Activated T-cell treated with anti-CD3 and anti-CD28 coated beads for 4 hours (primary cell): ENCODE results near the gene ALOX5AP.

Experiments
- DNase-seq: peaks from one replicate; pipeline ENCODE4 v3.0.0-alpha.2; 2020

ALOX5AP gene

GRCh38 chr13:30802953-30803478, 67.7 kb downstream of the ALOX5AP start:
- peak; percentile 76 for DNase-seq

- no peak for DNase-seq
Measured at GRCh38 chr13:30803749-30804148, 68.4 kb downstream of the ALOX5AP start.

DNA sequence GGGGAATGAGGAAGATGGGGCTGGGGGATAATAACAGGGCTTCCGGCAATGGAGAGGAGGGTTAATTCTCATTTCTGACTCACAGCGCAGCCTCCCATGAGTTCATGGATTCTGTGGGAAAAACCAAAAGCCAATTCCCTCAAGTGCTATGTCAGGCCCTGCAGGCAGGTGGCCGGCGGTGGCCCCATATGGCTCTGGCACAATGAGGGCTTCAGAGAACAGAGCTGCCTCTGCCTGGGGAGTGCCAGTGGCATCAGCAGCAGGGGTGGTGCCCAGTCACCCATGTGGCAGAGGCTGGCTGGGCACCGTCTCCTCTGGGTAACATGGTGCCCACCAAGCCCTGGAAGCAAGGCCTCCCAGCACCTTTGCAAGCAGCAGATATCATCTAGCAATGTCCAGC, 69.1 kb downstream of the ALOX5AP start:
- DNase-seq: no peak

DNA sequence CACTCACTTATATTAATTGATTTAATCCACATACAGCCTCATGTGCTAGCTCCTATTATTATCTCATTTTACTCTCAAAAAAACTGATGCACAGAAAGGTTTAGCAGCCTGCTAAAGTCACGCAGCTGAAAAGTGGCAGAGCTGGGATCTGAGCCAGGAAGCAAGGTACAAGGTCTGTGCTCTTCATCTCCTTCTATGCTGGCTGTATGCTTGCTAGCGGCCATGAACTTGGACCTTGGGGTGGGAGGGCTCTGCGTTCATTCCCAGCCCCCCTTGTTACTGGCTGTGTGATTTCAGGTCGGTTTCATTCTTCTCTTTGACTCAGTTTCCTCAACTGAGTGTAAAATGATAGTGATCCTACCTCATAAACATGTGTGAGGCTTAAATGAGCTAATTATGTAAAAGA, 69.8 kb downstream of the ALOX5AP start:
- no peak for DNase-seq

- no peak for DNase-seq
Measured at GRCh38 chr13:30805603-30806011, 70.3 kb downstream of the ALOX5AP start.

GRCh38 chr13:30806784-30807183, 71.4 kb downstream of the ALOX5AP start:
- DNase-seq: no peak

DNA sequence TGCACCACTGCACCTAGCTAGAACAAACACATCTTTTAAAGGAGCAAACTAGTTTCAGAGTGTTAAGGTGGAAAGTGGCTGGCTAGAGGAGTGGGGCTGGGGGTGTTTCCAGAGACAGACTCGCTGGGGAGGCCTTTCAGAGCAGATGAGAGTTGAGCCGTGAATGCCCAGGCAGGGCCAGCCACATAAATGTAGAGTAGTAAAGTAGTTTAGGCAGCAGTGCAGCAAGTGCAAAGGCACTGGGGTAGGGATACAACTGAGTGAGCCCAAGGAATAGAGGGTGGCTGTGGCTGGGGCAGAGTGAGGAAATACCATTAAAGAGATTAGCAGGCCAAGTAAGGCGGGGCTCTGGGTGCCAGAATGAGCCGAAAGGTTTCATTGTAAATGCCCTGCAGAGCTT, 72.0 kb downstream of the ALOX5AP start:
- DNase-seq: no peak

DNA sequence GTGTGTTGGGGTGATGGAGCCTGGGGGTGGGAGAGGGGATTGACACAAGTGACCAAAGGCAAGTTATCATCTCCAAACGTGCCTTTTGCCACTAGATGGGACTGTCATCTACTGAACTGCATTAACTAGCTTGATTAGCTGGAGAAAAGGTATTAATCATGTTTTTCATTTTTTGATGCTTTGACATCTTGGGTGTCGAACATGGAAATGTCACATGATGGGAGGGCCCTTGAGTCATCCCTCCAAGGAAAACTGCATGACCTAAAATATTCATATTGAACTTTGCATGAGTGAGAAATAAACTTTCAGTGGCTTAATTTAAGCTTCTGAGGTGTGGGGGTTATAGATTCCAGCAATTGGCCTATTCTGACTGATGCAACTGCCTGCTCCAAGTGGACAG, 73.3 kb downstream of the ALOX5AP start:
- DNase-seq: no peak

DNA sequence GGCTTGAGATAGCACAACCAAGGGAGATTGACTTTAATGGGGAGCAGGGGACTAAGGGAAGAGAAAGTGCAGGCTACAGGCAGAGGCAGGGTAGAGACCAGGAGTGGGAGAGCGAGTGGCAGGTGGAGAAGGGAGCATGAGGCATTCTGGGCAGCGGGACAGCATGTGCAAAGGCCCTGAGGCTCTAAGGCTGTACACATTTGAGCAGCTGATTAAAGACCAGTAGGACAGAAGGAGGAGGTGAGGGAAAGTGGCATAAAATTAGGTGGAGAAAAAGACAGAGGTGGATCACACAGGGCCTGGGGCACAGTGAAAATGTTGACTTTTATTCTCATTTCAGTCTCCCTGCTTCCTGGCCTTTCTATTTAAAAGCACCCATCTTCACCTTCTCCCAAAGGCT, 74.4 kb downstream of the ALOX5AP start:
- DNase-seq: no peak

DNA sequence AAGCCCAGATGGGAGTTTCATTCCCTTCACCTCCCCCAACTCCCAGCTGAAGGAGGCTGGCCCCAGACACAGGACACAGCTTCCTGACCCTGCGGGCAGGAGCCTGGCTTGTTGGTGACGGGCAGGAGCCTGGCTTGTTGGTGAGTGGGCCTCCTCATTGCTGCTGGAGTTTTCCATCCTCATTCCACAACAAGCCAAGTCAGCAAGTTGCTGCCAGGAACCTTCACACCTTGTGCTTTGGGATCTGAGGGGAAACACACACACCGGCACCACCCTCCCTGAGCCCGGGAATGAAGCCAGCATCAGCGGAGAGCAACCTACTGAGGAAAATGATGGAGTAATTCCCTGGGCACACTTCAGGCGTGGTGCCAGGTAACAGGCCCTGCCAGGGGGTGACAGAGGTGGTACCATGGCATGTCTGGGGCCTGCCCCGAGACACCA, 74.9 kb downstream of the ALOX5AP start:
- DNase-seq: no peak

DNA sequence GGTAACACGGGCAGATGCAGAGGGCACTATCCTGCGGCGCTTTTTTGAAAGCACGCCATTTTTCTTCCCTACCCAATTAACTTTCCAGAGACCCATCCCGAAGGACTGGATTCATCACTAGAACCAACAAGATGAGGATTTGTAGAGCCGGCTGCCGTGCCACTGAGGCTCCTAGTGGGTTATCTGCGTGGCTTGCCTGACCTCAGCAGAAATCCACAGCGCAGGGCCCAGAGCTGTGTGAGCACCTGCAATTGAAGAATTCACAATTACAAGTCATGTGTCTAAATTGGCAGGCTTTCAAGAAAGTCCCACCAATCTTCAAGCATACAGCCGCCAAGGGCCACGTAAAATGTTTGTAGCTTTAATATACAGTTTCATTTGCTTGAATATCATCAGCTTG, 75.5 kb downstream of the ALOX5AP start:
- DNase-seq: no peak
